HG03469 (cell line): ENCODE results near the gene MBL2.

Experiments used
- ATAC-seq: cut with Tn5 transposase; IDR thresholded peaks from one replicate; pipeline ENCODE4 v1.9.1; 2021; ENCODE audit warnings: mild to moderate bottlenecking, moderate library complexity, moderate number of reproducible peaks; ENCODE audit not compliant: unreplicated experiment

MBL2 gene

GRCh38 chr10:52772623-52773022 is at the start of gene MBL2:
MBL2 (minus strand) TSS chr10:52772784; CDS start chr10:52771635, 1,149 bp downstream.
- no peak for ATAC-seq

GRCh38 chr10:52820309-52820708 is 47.7 kb upstream of the MBL2 start:
- no peak for ATAC-seq

- ATAC-seq: peak; percentile 95
These were observed 45.4 kb upstream of the MBL2 start for GRCh38 chr10:52818019-52818418.

GRCh38 chr10:52814506-52814905 is 41.9 kb upstream of the MBL2 start:
- no peak for ATAC-seq

- no peak for ATAC-seq
These were observed 39.2 kb upstream of the MBL2 start for GRCh38 chr10:52811776-52812175.

- ATAC-seq: no peak
These were observed 38.2 kb upstream of the MBL2 start for GRCh38 chr10:52810761-52811160.

- no peak for ATAC-seq
These were observed 35.2 kb upstream of the MBL2 start for GRCh38 chr10:52807803-52808202.

GRCh38 chr10:52805414-52806285 is 33.1 kb upstream of the MBL2 start:
- no peak for ATAC-seq

GRCh38 chr10:52801947-52802346 is 29.4 kb upstream of the MBL2 start:
- ATAC-seq: no peak

GRCh38 chr10:52786098-52786497 is 13.5 kb upstream of the MBL2 start:
- no peak for ATAC-seq

- ATAC-seq: no peak
These were observed 12.8 kb upstream of the MBL2 start for GRCh38 chr10:52785418-52785817.

GRCh38 chr10:52783726-52784125 is 11.1 kb upstream of the MBL2 start:
- ATAC-seq: no peak

GRCh38 chr10:52782554-52782953 is 10.0 kb upstream of the MBL2 start:
- no peak for ATAC-seq

GRCh38 chr10:52780391-52781155 is 8.0 kb upstream of the MBL2 start:
- ATAC-seq: no peak

GRCh38 chr10:52779541-52780390 is 7.2 kb upstream of the MBL2 start:
- ATAC-seq: peak; percentile 98

GRCh38 chr10:52778511-52779392 is 6.2 kb upstream of the MBL2 start:
- no peak for ATAC-seq

GRCh38 chr10:52777414-52777813 is 4.8 kb upstream of the MBL2 start:
- ATAC-seq: no peak

GRCh38 chr10:52776471-52776903 is 3.9 kb upstream of the MBL2 start:
- ATAC-seq: no peak

- ATAC-seq: no peak
These were observed 2.6 kb upstream of the MBL2 start for GRCh38 chr10:52775132-52775647.

GRCh38 chr10:52774600-52775106 is 2.1 kb upstream of the MBL2 start:
- no peak for ATAC-seq
